ENCODE results near the gene ARID1B.

DNA sequence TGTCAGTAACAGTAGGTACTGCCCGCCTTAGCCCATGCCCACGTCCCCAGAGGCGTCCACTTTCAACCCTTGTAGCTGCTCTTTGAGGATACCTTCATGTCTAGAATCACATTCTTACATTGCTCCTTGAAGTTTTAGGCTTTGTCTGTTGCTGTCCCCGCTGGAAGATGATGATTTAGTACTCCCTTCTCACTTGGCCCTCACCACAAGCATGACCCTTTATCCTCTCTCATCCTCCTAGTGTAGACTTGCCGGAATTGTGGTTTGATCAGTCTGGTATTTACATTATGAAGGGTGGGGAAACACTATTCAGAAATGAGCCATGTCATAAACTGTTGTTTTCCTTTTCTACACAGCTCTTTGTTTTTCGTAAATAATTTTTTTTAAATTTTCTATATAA is 87.4 kb downstream of the ARID1B start:
- TF ChIP-seq, protein P1, sequence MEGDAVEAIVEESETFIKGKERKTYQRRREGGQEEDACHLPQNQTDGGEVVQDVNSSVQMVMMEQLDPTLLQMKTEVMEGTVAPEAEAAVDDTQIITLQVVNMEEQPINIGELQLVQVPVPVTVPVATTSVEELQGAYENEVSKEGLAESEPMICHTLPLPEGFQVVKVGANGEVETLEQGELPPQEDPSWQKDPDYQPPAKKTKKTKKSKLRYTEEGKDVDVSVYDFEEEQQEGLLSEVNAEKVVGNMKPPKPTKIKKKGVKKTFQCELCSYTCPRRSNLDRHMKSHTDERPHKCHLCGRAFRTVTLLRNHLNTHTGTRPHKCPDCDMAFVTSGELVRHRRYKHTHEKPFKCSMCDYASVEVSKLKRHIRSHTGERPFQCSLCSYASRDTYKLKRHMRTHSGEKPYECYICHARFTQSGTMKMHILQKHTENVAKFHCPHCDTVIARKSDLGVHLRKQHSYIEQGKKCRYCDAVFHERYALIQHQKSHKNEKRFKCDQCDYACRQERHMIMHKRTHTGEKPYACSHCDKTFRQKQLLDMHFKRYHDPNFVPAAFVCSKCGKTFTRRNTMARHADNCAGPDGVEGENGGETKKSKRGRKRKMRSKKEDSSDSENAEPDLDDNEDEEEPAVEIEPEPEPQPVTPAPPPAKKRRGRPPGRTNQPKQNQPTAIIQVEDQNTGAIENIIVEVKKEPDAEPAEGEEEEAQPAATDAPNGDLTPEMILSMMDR (IDR thresholded peaks at IDR 0.05), result no peak
- TF ChIP-seq EZH2 (IDR thresholded peaks at IDR 0.05; ENCODE audit: borderline replicate concordance, insufficient read depth, low read depth, low read length, poor library complexity, severe bottlenecking), result no peak
